Gastrocnemius medialis (tissue), 4 donors: ENCODE measurements around the gene SPATA21.

Experiments
- POLR2A ChIP-seq, 2 donors: fragments of 450-650 bp; IDR thresholded peaks; one replicate each; pipeline ENCODE4 v1.6.1; 2017; ENCODE audit warnings: antibody characterized with exemption in 2 of 2, mild to moderate bottlenecking in 2 of 2, moderate library complexity in 2 of 2
- TF ChIP-seq, protein P1 (sequence below), 5 experiments: fragments of 450-650 bp in 3 of 5; fragments of 200-600 bp in 2 of 5; sonication (generic) in 2 of 5; IDR thresholded peaks in 4 of 5; conservative IDR thresholded peaks in 1 of 5; 1 replicate in 4 of 5; 2 replicates in 1 of 5; pipeline ENCODE4 v1.5.1; 2016 to 2019; ENCODE audit warnings: antibody characterized with exemption in 5 of 5, mild to moderate bottlenecking in 3 of 5, moderate library complexity in 3 of 5

DNA sequence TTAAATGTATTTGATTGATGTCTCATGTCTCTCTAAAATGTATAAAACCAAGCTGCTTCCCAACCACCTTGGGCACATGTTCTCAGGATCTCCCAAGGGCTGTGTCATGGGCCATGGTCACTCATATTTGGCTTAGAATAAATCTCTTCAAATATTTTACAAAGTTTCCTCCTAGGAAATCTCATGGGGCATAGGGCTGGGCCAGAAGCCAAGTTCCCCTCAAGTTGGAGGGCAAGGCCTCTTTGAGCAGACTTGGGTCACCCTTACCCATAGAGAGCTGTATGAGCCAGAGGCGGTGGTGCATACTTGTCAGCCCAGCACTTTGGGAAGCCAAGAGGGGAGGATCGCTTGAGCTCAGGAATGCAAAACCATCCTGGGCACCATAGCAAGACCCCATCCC is 82.6 kb downstream of the SPATA21 start:
- TF ChIP-seq, protein P1, sequence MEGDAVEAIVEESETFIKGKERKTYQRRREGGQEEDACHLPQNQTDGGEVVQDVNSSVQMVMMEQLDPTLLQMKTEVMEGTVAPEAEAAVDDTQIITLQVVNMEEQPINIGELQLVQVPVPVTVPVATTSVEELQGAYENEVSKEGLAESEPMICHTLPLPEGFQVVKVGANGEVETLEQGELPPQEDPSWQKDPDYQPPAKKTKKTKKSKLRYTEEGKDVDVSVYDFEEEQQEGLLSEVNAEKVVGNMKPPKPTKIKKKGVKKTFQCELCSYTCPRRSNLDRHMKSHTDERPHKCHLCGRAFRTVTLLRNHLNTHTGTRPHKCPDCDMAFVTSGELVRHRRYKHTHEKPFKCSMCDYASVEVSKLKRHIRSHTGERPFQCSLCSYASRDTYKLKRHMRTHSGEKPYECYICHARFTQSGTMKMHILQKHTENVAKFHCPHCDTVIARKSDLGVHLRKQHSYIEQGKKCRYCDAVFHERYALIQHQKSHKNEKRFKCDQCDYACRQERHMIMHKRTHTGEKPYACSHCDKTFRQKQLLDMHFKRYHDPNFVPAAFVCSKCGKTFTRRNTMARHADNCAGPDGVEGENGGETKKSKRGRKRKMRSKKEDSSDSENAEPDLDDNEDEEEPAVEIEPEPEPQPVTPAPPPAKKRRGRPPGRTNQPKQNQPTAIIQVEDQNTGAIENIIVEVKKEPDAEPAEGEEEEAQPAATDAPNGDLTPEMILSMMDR (IDR thresholded peaks at IDR 0.05 in 4 of 5, conservative IDR thresholded peaks at IDR 0.05 in 1 of 5): no peak
- no peak for TF ChIP-seq POLR2A (IDR thresholded peaks at IDR 0.05)
